ENCODE results near the gene CLUH.
A peak's percentile ranks its signal among the peaks of the same experiment; 100 is the strongest.

CLUH gene

DNA sequence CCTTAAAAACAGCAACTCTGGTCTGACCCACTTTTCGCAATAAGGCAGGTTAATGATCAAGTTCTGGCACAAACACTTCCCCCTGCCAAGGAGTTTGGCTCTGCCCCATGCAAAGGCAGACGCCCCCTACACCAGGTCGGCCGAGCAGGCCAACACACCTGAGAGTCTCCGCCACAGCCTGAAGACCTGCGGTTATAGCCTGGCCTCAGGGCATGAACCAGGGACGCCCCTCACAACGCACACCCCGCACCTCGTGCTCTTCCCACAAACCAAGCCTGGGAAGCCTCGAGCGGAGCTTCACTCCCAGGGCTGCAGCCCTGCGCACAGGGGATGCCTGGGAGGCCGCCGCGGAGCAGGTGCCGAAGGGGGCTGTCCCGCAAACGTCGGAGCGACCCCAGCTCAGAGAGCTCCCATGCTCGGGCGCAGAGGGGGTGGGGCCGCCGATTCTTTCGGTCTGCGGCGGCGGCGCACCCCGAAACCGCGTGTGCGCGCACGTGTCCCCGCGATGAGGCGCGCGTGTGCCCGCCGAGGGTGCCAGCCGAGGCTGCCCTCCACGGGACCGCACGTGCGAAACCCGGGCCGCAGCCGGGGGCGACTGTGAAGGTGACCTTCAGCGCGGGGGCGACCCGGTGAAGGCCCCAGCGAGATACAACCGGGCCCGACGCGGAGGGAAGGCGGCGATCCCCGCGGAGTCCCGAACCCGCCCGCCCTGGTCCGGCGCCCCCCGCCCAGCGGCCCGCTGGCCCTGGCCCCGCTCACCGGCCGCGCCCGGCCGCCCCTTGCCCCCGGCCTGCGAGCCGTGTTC is 559 bp downstream of the CLUH start:
- peak overlapping the region; percentile 94 for H3K4me2 ChIP-seq (ENCODE audit: low read length)
- H3K27ac ChIP-seq (ENCODE audit: low read length) = peak overlapping the region; percentile 68
- H2AFZ ChIP-seq (ENCODE audit: low read depth, low read length) = no peak overlapping the region
- H3K27me3 ChIP-seq (ENCODE audit: low read depth, low read length) = no peaks in the 10 kb centered on the region
- H3K79me2 ChIP-seq (ENCODE audit: low read length) = peaks cover 69% of the 10 kb centered on the region
- TF ChIP-seq, protein P1, sequence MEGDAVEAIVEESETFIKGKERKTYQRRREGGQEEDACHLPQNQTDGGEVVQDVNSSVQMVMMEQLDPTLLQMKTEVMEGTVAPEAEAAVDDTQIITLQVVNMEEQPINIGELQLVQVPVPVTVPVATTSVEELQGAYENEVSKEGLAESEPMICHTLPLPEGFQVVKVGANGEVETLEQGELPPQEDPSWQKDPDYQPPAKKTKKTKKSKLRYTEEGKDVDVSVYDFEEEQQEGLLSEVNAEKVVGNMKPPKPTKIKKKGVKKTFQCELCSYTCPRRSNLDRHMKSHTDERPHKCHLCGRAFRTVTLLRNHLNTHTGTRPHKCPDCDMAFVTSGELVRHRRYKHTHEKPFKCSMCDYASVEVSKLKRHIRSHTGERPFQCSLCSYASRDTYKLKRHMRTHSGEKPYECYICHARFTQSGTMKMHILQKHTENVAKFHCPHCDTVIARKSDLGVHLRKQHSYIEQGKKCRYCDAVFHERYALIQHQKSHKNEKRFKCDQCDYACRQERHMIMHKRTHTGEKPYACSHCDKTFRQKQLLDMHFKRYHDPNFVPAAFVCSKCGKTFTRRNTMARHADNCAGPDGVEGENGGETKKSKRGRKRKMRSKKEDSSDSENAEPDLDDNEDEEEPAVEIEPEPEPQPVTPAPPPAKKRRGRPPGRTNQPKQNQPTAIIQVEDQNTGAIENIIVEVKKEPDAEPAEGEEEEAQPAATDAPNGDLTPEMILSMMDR (IDR thresholded peaks at IDR 0.05; ENCODE audit: low read depth, low read length) = no peak
- no peak for TF ChIP-seq EZH2phosphoT487 (IDR thresholded peaks at IDR 0.05; ENCODE audit: low read depth)
- peaks cover 16% of the 10 kb centered on the region for H3K4me1 ChIP-seq (ENCODE audit: low read length)
- H3K9me3 ChIP-seq (ENCODE audit: insufficient read depth, low read length) = no peaks in the 10 kb centered on the region
- peak overlapping the region; percentile 99 for H3K4me3 ChIP-seq (ENCODE audit: low read length)
- peak overlapping the region; percentile 87 for H3K9ac ChIP-seq (ENCODE audit: low read length)
- H3K36me3 ChIP-seq (replicated peaks; ENCODE audit: low read depth, low read length) = no peaks in the 10 kb centered on the region
- peaks cover 48% of the 10 kb centered on the region for H4K20me1 ChIP-seq (ENCODE audit: insufficient read depth, low read length)

DNA sequence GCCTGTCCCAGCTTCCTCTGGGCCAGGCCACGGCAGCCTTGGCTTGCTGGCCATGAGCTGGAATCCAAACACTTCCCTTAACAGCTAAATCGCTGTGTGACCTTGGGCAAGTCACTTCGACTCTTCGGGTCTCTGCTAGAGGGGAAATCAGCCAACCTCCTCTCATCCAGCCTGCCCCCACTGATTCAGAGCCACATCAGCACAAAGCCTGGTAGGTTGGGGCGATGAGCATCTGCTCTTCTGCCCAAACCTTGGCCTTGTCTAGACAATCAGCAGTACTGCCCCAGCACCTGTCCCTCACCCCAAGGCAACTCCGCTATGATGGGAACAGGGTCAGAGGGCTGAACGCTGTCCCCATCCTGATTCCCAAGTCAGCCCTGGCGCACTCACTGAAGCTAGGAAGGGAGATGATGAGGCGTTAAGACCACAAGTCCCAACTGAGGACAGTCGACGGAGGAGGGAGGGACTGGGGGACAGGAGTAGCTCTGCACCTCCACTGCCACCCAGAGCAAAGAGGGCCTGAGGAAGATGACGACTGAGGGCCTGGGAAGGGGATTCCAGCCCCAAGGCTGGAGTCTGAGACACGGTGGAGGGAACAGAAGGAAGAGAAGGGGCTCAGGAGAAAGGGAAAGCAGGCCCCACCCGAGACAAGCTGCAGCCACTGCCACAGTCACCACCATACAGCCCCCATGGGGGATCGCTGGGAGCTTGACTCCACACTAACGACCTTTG is 1.3 kb downstream of the CLUH start:
- no peaks in the 10 kb centered on the region for H3K27me3 ChIP-seq (ENCODE audit: low read depth, low read length)
- peak overlapping the region; percentile 87 for H3K9ac ChIP-seq (ENCODE audit: low read length)
- no peak for TF ChIP-seq EZH2phosphoT487 (IDR thresholded peaks at IDR 0.05; ENCODE audit: low read depth)
- TF ChIP-seq, protein P1 (IDR thresholded peaks at IDR 0.05; ENCODE audit: low read depth, low read length) = no peak
- peak overlapping the region; percentile 94 for H3K4me2 ChIP-seq (ENCODE audit: low read length)
- H4K20me1 ChIP-seq (ENCODE audit: insufficient read depth, low read length) = peaks cover 55% of the 10 kb centered on the region
- H3K27ac ChIP-seq (ENCODE audit: low read length) = peak overlapping the region; percentile 68
- H3K79me2 ChIP-seq (ENCODE audit: low read length) = peaks cover 77% of the 10 kb centered on the region
- peaks cover 16% of the 10 kb centered on the region for H3K4me1 ChIP-seq (ENCODE audit: low read length)
- H3K36me3 ChIP-seq (replicated peaks; ENCODE audit: low read depth, low read length) = no peaks in the 10 kb centered on the region
- peak overlapping the region; percentile 99 for H3K4me3 ChIP-seq (ENCODE audit: low read length)
- H2AFZ ChIP-seq (ENCODE audit: low read depth, low read length) = no peak overlapping the region
- H3K9me3 ChIP-seq (ENCODE audit: insufficient read depth, low read length) = no peaks in the 10 kb centered on the region

DNA sequence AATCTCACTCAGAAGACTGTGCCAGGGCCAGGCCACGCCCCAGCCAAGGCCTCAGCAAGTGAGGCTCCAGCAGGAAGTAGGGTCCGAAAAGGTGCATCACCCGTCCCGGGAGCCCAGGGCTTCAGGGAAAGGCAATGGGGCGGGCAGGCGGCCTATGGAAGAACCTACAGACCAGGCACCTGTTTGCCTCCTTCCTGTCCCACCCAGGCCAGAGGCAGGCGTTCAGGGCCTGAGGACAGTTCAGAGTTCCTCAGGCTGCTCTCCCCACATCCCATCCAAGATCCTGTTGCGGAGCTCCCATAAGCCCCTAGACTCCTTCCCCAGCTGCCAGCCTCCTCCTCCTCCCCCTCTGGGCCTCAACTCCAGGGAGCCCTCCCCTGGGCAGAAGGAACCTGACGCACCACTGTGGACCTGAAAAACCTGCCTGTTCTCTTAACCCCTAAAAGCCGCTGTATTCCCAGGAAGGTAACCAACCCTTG is 2.3 kb downstream of the CLUH start:
- H3K9ac ChIP-seq (ENCODE audit: low read length) = peak overlapping the region; percentile 87
- H3K4me3 ChIP-seq (ENCODE audit: low read length) = peak overlapping the region; percentile 99
- no peaks in the 10 kb centered on the region for H3K9me3 ChIP-seq (ENCODE audit: insufficient read depth, low read length)
- peaks cover 16% of the 10 kb centered on the region for H3K4me1 ChIP-seq (ENCODE audit: low read length)
- H3K4me2 ChIP-seq (ENCODE audit: low read length) = peak overlapping the region; percentile 94
- H2AFZ ChIP-seq (ENCODE audit: low read depth, low read length) = no peak overlapping the region
- no peak for TF ChIP-seq EZH2phosphoT487 (IDR thresholded peaks at IDR 0.05; ENCODE audit: low read depth)
- TF ChIP-seq, protein P1 (IDR thresholded peaks at IDR 0.05; ENCODE audit: low read depth, low read length) = no peak
- H3K36me3 ChIP-seq (replicated peaks; ENCODE audit: low read depth, low read length) = no peaks in the 10 kb centered on the region
- H3K79me2 ChIP-seq (ENCODE audit: low read length) = peaks cover 87% of the 10 kb centered on the region
- H3K27me3 ChIP-seq (ENCODE audit: low read depth, low read length) = no peaks in the 10 kb centered on the region
- peaks cover 62% of the 10 kb centered on the region for H4K20me1 ChIP-seq (ENCODE audit: insufficient read depth, low read length)
- peak overlapping the region; percentile 68 for H3K27ac ChIP-seq (ENCODE audit: low read length)

DNA sequence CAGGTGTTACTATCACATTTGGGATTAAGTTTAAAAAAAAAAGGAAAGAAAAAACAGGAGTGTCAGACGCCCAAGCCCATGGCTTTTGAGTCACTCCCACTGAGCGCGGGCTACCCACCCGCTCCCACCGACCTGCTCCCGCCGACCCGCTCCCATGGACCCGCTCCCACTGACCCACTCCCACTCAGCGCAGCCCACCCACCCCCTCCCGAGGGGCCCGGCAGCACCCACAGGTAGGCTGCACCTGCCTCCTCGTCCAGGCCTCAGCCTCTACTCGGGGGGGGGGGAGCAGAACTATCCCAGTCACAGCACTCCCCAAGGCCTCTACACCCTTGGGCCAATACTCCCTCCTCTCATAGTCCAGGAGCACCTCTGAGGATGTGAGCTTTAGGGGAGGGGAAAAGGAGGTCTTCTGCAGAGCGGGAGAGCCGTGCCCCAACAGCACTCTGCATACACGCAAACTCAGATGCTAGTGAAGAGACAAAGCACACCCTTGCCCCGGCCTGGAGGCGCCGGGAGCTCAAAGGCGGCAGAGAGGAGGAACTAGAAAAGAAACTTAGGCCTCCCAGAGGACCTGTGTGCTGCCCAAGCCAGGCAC is 2.9 kb downstream of the CLUH start:
- peaks cover 16% of the 10 kb centered on the region for H3K4me1 ChIP-seq (ENCODE audit: low read length)
- no peaks in the 10 kb centered on the region for H3K27me3 ChIP-seq (ENCODE audit: low read depth, low read length)
- H3K36me3 ChIP-seq (replicated peaks; ENCODE audit: low read depth, low read length) = no peaks in the 10 kb centered on the region
- H2AFZ ChIP-seq (ENCODE audit: low read depth, low read length) = no peak overlapping the region
- H4K20me1 ChIP-seq (ENCODE audit: insufficient read depth, low read length) = peaks cover 62% of the 10 kb centered on the region
- TF ChIP-seq, protein P1 (IDR thresholded peaks at IDR 0.05; ENCODE audit: low read depth, low read length) = no peak
- no peak for TF ChIP-seq EZH2phosphoT487 (IDR thresholded peaks at IDR 0.05; ENCODE audit: low read depth)
- peaks cover 89% of the 10 kb centered on the region for H3K79me2 ChIP-seq (ENCODE audit: low read length)
- no peaks in the 10 kb centered on the region for H3K9me3 ChIP-seq (ENCODE audit: insufficient read depth, low read length)
- peak overlapping the region; percentile 68 for H3K27ac ChIP-seq (ENCODE audit: low read length)
- H3K9ac ChIP-seq (ENCODE audit: low read length) = peak overlapping the region; percentile 87
- peak overlapping the region; percentile 94 for H3K4me2 ChIP-seq (ENCODE audit: low read length)
- H3K4me3 ChIP-seq (ENCODE audit: low read length) = peak overlapping the region; percentile 99
